ENCODE measurements around the gene CDH26.

GRCh38 chr20:60056407-60057122 lies 98.3 kb downstream of the CDH26 start:
- TF ChIP-seq CTCF (IDR thresholded peaks at IDR 0.05 in 2 of 3, conservative IDR thresholded peaks at IDR 0.05 in 1 of 3; ENCODE audit: control insufficient read depth in 2 of 3, extremely low read depth in 1 of 3, insufficient read depth in 1 of 3, low read depth in 3 of 3, low read length in 3 of 3) (no peak), NR2C2 (IDR thresholded peaks at IDR 0.05; ENCODE audit: borderline replicate concordance, control insufficient read depth, insufficient read length, low read depth) (no peak), EP300 (IDR thresholded peaks at IDR 0.05; ENCODE audit: borderline replicate concordance in 1 of 2, control insufficient read depth in 1 of 2, low read depth in 2 of 2, low read length in 2 of 2) (no peak), SMAD1 (IDR thresholded peaks at IDR 0.05; ENCODE audit: low read depth, partially characterized antibody) (no peak), MAX (IDR thresholded peaks at IDR 0.05; ENCODE audit: low read depth, low read length) (no peak), ZNF24 (IDR thresholded peaks at IDR 0.05) (no peak), ATF2 (IDR thresholded peaks at IDR 0.05; ENCODE audit: low read length) (no peak), SIX5 (IDR thresholded peaks at IDR 0.05; ENCODE audit: low read depth, low read length, severe bottlenecking) (no peak), HDAC6 (IDR thresholded peaks at IDR 0.05; ENCODE audit: unreplicated experiment) (no peak)
